Right ventricle myocardium superior (tissue), 1 donor: ENCODE results near the gene STPG1. TPM values are rescaled to one million over a fixed set of nuclear protein-coding genes. Genes with fewer than 3 reads are reported as not detected.

Source experiments
- ATAC-seq: fragments of 200-7000 bp; cut with Tn5 transposase; one replicate; pipeline ENCODE4 v1.9.1; 2020; ENCODE audit warnings: mild to moderate bottlenecking; ENCODE audit not compliant: poor library complexity
- DNase-seq: peaks from one replicate; pipeline ENCODE4 v3.0.0-alpha.2; 2020
- intact Hi-C: fragments of 100-400 bp; cut with DNase I; formaldehyde crosslinking; loops from one replicate; pipeline ENCODE4 v1.11.2; 2022
- total RNA-seq: library from RNA; stranded (reverse); fragmentation: NEBNext Ultra II Directional; extraction: Animal tissue kit (Norgen Biotek cat#: 25700); gene quantifications from one replicate; pipeline ENCODE4 v1.2.1, GENCODE V29; 2021
- donor health status: DM: no; HTN: yes; CAD: no; lungs with severe emphysema.

Gene STPG1
- total RNA-seq, 1 donor from 2014 or later, result 5.6 TPM

DNA sequence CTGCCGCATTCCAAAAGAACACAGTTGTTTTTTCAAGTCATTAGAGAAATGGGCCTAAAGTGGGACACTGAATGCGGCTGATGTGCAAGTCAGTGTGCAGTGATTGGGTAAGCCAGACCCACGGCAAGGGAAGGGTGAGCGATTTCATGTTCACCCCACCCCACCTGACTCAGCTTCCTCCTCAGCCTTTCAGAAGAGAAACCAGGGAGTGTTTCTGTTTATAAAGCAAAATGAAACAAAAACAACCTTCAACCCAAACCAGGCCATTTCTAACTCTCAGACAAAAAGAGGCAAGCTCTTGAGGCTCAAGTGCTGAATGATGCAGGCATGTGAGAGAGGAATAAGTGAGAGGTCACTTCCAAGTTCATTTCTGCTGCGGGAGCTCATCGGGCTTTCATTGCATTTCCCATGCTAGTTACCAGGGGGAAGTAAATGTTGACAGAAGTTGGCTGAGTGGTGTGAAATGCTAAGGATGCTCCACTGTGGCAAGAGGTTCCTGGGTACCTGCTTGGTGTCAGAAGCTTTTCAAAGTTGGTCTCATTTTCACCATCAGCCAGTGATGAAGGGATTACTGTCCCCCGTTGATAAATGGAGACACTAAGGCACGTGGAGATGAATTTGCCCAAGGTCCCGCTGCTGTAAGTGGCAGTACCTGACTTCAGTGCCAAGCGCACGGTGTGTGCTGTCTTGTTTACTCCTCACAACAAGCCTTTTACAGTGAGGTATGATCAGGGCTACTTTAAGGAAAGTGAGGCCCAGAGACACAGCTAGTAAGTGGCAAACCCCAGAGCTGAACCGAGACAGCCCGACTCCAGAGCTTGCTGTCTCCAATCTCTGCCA lies 29.1 kb downstream of the STPG1 start:
- ATAC-seq, result peak; percentile 65
- intact Hi-C loops, result no loop called here

GRCh38 chr1:24383381-24383940 lies 30.1 kb downstream of the STPG1 start:
- intact Hi-C loops, result no loop called here
- no peak for ATAC-seq
- DNase-seq, result no peak

More for the DNA sequence above, 29.1 kb downstream of the STPG1 start:
- no peak for DNase-seq

- ATAC-seq, result no peak
- intact Hi-C loops, result no loop called here
- DNase-seq, result no peak
Measured at GRCh38 chr1:24382165-24382577, 31.4 kb downstream of the STPG1 start.

GRCh38 chr1:24381256-24381655 lies 32.3 kb downstream of the STPG1 start:
- ATAC-seq (no peak), DNase-seq (no peak)
- intact Hi-C loops, result no loop called here

DNA sequence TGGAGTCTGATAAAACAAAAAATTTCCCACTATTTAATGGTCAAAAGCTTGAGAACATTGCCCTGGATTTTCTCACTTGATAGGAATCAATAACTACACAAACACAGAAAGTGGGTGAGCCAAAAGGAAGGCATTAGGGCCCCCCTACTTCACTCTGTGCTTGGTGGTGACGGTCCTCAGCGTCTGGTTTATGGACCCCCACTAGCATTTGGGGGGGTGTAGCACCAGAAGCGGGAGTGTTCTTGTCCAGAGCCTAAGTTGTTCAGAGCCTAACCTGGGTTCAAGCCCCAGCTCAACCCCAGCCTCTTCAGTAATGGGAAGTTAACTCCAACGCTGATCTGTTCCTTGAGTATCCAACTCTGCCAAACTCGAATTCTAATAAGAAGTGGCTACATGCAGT lies 33.1 kb downstream of the STPG1 start:
- ATAC-seq, result no peak
- no peak for DNase-seq
- intact Hi-C loops, result no loop called here

- no peak for ATAC-seq
- intact Hi-C loops, result no loop called here
- no peak for DNase-seq
Measured at GRCh38 chr1:24379733-24380315, 33.8 kb downstream of the STPG1 start.

DNA sequence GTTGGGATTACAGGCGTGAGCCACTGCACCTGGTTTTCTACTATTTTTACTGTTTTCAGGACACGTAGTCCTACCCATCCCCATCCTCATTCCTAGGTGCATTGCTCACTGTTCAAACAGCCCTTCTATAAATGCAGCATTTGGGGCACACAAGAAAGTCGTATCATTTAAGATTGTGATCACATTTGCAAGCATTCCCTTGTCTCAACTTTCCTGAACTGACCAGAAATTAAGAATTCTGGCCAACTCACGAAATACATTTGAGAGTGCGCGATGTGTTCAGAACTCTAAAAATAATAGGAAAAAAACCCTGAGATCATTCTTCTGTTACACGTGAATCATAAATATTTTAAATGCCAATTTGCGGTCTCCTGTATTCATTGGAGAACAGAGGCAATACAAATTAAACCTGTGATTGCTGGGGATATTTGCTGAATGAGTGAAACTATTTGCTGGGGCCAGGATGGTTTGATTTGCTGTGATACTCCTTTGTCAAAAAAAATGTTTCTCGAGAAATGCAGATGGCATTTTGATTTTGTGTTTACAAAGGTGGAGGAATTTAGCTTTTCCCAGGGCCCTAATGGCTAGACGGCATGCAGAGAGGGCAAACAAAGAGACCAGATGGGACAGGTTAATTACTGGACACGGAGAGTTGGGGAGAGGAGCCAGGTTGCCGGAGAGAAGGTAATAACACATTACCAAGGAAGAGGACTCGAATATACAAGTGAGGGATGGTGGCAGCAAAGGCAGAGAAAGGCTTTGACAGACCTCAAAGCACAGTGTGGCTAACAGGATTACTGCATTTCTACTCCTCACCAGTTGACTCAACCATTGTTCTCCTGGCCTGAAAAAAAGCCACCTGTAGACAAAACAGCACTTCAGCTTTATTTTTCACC lies 38.4 kb downstream of the STPG1 start:
- intact Hi-C loops, result no loop called here

DNA sequence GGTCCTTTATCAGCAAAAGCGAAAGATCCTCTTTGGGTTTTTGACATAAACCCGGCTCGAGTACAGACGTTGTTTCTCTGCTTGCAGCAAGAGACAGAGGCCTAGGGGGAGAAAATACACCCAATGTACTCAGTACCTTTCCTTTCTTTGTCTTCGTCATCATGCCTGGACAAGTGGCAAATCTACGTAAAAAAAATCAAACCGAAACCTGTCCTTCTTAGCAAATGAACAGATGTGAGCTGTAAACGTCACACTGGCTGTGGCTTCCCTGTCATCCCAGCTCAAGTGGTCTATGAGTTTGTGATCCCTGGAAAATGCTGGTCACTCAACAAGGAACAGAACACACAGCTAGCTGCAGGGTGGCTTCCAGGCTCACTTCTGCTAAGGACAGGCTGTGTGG lies 39.9 kb downstream of the STPG1 start:
- intact Hi-C loops, result no loop called here
- no peak for DNase-seq
- no peak for ATAC-seq

More for the DNA sequence above, 38.4 kb downstream of the STPG1 start:
- DNase-seq (no peak), ATAC-seq (no peak)

GRCh38 chr1:24373044-24373443 lies 40.5 kb downstream of the STPG1 start:
- intact Hi-C loops, result no loop called here
- DNase-seq (no peak), ATAC-seq (no peak)

DNA sequence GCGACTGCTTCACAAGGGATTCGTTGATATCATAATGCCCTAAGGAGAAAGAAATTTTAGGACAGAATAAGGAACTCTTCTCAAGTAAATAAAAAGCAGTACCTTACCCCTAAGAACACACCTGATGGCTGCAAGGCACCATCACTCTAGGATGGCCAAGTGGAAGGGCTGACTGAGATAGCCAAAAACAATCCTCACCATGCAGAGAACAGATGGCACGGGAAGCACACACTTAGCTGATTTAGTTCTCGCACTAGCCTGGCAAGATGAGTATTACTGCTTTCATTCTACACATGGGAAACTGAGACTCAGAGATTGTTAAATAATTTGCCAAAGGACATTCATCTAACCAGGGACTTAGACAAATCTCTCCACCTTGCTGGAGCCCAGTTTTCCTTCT lies 43.8 kb downstream of the STPG1 start:
- DNase-seq (no peak), ATAC-seq (no peak)
- intact Hi-C loops, result no loop called here

- DNase-seq, result peak; percentile 55
- intact Hi-C loops, result no loop called here
- peak; percentile 56 for ATAC-seq
Measured at GRCh38 chr1:24369199-24369598, 44.4 kb downstream of the STPG1 start.

- intact Hi-C loops, result no loop called here
- DNase-seq (no peak), ATAC-seq (no peak)
Measured at GRCh38 chr1:24366707-24367106, 46.9 kb downstream of the STPG1 start.

DNA sequence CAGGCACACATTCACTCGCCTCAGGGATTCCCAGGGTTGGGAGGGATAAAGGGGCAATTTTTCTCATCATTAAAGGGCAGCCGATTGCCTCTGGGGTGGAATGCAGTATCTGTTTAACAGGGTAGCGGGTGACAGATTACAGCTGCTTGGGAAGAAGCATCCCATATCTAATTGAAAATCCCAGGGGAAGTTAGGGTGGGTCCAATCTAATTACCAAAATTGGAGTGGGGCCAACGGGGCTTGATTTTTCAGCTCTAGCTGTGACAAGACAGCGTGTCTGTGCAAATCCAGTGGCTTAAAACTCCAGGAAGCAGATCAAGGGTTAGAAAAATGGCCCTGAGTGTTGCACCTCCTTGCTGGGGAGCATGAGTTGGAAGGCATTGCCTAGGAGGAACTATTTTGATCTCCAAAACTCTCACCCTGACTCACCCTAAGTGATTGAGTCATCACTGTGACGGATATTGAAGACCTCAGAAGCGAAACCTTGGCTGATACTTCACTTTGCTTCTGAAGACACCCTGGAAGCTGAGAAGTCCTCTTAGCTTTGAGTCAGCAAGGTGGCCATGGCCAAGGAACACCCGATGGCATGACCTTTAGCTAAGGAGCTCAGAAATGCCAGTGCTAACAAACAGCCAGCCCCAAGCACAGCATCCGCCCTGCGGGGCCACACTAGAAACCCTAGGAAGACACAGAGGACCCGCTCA lies 48.5 kb downstream of the STPG1 start:
- intact Hi-C loops, result no loop called here
- no peak for ATAC-seq
- DNase-seq, result no peak

GRCh38 chr1:24364605-24364974 lies 49.0 kb downstream of the STPG1 start:
- ATAC-seq (no peak), DNase-seq (no peak)
- intact Hi-C loops, result no loop called here

DNA sequence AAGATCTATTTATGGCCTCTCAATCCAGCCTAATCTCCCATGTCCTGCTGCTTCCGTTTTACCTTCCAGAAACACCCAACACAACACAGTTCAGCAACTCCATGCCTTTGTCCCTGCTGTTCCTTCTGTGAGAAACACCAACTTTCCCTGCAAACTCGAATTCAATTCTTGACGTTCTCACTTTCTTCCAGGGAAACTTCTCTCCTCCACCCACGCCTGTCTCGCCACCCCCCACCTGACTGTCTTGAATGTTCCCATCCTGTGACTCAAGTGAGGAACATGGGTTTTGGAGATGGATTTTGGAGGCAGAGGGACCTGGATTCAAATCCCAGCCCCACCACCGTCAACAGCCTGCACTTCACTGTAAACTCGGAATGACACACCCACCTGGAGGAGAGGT lies 49.6 kb downstream of the STPG1 start:
- ATAC-seq (no peak), DNase-seq (no peak)
- intact Hi-C loops, result no loop called here

GRCh38 chr1:24362982-24363614 lies 50.5 kb downstream of the STPG1 start:
- intact Hi-C loops, result no loop called here
- ATAC-seq, result peak; percentile 71
- DNase-seq, result peak; percentile 49

GRCh38 chr1:24362396-24362795 lies 51.2 kb downstream of the STPG1 start:
- ATAC-seq (no peak), DNase-seq (no peak)
- intact Hi-C loops, result no loop called here

DNA sequence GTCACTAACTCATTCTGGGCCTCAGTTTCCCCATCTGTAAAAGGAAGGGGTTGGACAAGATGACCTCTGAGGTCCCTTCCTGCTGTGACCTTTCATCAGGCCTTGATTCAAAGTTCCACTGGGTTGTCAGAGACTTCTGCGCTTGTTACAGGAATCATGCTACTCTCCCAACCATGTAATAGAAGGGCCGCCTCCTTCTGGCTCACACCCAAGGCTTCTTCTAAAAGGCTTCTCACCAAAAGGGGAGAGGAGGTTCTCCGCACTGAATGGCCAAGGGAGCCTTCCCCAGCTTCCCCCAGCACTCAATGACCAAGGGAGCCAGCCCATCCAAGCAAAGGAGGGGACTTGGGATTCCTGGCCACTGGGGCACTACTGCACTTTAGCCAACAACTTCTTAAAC lies 51.8 kb downstream of the STPG1 start:
- DNase-seq (no peak), ATAC-seq (no peak)
- intact Hi-C loops, result no loop called here
